ENCODE results near the gene NCOA5. TPM values are rescaled to one million over a fixed set of nuclear protein-coding genes. Genes with fewer than 3 reads are reported as not detected.

Gene NCOA5
- total and polyA plus RNA-seq, 2 experiments from 2014 or later, result 8.4 to 22.8 TPM

- Histone ChIP-seq H3K27ac (ENCODE audit: low read depth) (no peak overlapping the region), H3K4me2 (no peak overlapping the region), H3K36me3 (ENCODE audit: insufficient read depth) (no peaks in the 10 kb centered on the region), H2AFZ (no peak overlapping the region), H3F3A (replicated peaks; ENCODE audit: low read depth) (no peaks in the 10 kb centered on the region), H4K20me1 (replicated peaks; ENCODE audit: insufficient read depth) (no peaks in the 10 kb centered on the region; the same call in 1 of the 2 replicates), H3K27me3 (ENCODE audit: insufficient read depth) (peaks cover 30% of the 10 kb centered on the region), H3K4me3 (no peak overlapping the region), H3K9me2 (ENCODE audit: insufficient read depth) (no peaks in the 10 kb centered on the region), H3K4me1 (ENCODE audit: insufficient read depth) (no peaks in the 10 kb centered on the region), H3K79me2 (replicated peaks; ENCODE audit: insufficient read depth) (no peaks in the 10 kb centered on the region)
- no peak overlapping the region for H3K27ac Mint-ChIP-seq
- H3K4me3 Mint-ChIP-seq, result no peak overlapping the region
- TF ChIP-seq ZNF331 (CRISPR knock-in tag; IDR thresholded peaks at IDR 0.05; ENCODE audit: low read depth) (no peak), JUNB (IDR thresholded peaks at IDR 0.05; ENCODE audit: unreplicated experiment) (no peak), POLR2AphosphoS5 (IDR thresholded peaks at IDR 0.05; ENCODE audit: low read depth) (no peak), EZH2phosphoT487 (IDR thresholded peaks at IDR 0.05; ENCODE audit: unreplicated experiment) (no peak), REST (IDR thresholded peaks at IDR 0.05; ENCODE audit: unreplicated experiment) (no peak), STAT1 (IDR thresholded peaks at IDR 0.05; ENCODE audit: unreplicated experiment) (no peak), CTCF (conservative IDR thresholded peaks at IDR 0.05; ENCODE audit: low read depth in 2 of 2) (no peak), NANOG (IDR thresholded peaks at IDR 0.05; ENCODE audit: borderline replicate concordance) (no peak), CREB1 (CRISPR knock-in tag; IDR thresholded peaks at IDR 0.05; ENCODE audit: low read depth) (no peak), EZH2 (IDR thresholded peaks at IDR 0.05; ENCODE audit: low read depth, unreplicated experiment) (no peak), ZNF114 (CRISPR knock-in tag; IDR thresholded peaks at IDR 0.05) (no peak)
- TF ChIP-seq, protein P1, sequence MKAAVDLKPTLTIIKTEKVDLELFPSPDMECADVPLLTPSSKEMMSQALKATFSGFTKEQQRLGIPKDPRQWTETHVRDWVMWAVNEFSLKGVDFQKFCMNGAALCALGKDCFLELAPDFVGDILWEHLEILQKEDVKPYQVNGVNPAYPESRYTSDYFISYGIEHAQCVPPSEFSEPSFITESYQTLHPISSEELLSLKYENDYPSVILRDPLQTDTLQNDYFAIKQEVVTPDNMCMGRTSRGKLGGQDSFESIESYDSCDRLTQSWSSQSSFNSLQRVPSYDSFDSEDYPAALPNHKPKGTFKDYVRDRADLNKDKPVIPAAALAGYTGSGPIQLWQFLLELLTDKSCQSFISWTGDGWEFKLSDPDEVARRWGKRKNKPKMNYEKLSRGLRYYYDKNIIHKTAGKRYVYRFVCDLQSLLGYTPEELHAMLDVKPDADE (IDR thresholded peaks at IDR 0.05), result no peak
- TF ChIP-seq, protein P2, sequence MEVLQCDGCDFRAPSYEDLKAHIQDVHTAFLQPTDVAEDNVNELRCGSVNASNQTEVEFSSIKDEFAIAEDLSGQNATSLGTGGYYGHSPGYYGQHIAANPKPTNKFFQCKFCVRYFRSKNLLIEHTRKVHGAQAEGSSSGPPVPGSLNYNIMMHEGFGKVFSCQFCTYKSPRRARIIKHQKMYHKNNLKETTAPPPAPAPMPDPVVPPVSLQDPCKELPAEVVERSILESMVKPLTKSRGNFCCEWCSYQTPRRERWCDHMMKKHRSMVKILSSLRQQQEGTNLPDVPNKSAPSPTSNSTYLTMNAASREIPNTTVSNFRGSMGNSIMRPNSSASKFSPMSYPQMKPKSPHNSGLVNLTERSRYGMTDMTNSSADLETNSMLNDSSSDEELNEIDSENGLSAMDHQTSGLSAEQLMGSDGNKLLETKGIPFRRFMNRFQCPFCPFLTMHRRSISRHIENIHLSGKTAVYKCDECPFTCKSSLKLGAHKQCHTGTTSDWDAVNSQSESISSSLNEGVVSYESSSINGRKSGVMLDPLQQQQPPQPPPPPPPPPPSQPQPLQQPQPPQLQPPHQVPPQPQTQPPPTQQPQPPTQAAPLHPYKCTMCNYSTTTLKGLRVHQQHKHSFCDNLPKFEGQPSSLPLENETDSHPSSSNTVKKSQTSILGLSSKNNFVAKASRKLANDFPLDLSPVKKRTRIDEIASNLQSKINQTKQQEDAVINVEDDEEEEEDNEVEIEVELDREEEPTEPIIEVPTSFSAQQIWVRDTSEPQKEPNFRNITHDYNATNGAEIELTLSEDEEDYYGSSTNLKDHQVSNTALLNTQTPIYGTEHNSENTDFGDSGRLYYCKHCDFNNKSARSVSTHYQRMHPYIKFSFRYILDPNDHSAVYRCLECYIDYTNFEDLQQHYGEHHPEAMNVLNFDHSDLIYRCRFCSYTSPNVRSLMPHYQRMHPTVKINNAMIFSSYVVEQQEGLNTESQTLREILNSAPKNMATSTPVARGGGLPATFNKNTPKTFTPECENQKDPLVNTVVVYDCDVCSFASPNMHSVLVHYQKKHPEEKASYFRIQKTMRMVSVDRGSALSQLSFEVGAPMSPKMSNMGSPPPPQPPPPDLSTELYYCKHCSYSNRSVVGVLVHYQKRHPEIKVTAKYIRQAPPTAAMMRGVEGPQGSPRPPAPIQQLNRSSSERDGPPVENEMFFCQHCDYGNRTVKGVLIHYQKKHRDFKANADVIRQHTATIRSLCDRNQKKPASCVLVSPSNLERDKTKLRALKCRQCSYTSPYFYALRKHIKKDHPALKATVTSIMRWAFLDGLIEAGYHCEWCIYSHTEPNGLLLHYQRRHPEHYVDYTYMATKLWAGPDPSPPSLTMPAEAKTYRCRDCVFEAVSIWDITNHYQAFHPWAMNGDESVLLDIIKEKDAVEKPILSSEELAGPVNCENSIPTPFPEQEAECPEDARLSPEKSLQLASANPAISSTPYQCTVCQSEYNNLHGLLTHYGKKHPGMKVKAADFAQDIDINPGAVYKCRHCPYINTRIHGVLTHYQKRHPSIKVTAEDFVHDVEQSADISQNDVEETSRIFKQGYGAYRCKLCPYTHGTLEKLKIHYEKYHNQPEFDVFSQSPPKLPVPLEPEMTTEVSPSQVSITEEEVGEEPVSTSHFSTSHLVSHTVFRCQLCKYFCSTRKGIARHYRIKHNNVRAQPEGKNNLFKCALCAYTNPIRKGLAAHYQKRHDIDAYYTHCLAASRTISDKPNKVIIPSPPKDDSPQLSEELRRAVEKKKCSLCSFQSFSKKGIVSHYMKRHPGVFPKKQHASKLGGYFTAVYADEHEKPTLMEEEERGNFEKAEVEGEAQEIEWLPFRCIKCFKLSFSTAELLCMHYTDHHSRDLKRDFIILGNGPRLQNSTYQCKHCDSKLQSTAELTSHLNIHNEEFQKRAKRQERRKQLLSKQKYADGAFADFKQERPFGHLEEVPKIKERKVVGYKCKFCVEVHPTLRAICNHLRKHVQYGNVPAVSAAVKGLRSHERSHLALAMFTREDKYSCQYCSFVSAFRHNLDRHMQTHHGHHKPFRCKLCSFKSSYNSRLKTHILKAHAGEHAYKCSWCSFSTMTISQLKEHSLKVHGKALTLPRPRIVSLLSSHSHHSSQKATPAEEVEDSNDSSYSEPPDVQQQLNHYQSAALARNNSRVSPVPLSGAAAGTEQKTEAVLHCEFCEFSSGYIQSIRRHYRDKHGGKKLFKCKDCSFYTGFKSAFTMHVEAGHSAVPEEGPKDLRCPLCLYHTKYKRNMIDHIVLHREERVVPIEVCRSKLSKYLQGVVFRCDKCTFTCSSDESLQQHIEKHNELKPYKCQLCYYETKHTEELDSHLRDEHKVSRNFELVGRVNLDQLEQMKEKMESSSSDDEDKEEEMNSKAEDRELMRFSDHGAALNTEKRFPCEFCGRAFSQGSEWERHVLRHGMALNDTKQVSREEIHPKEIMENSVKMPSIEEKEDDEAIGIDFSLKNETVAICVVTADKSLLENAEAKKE (CRISPR knock-in tag; IDR thresholded peaks at IDR 0.05), result no peak
- H3K4me1 Mint-ChIP-seq, result no peaks in the 10 kb centered on the region; the same call in 1 of the 3 replicates
- H3K36me3 Mint-ChIP-seq (ENCODE audit: low read depth), result no peaks in the 10 kb centered on the region
- H3K27me3 Mint-ChIP-seq (ENCODE audit: insufficient read depth, low read depth, poor library complexity), result peaks cover 24% of the 10 kb centered on the region
- no peaks in the 10 kb centered on the region for H3K9me3 Mint-ChIP-seq
- DNase-seq (ENCODE audit: low spot score) (no peak), ATAC-seq (no peak)
These were observed 38.0 kb downstream of the NCOA5 start for GRCh38 chr20:46051556-46052308.
